DND-41 (cell line): ENCODE measurements around the gene PLD5.
"Not testable (repeated sequence)": the region's sequence is repeated elsewhere in the genome, so short reads cannot be mapped to it uniquely, and the experiment has no call there.

Experiments
- ATAC-seq: fragments of 200-7000 bp; cut with Tn5 transposase; 3 replicates; pipeline ENCODE4 v1.9.1; 2021; ENCODE audit warnings: low read depth; ENCODE audit not compliant: insufficient read depth
- DNase-seq: peaks from one replicate; pipeline ENCODE4 v3.0.0-alpha.2; 2020
- H2AFZ ChIP-seq: 2 replicates; pipeline ENCODE4 v1.6.0; 2012; ENCODE audit warnings: low read depth, low read length
- H3K27ac ChIP-seq: 2 replicates; pipeline ENCODE4 v1.5.1; 2012; ENCODE audit warnings: low read length, inconsistent platforms
- H3K27me3 ChIP-seq: fragments of 200-600 bp; sonication (generic); 2 replicates; pipeline ENCODE4 v1.6.0; 2012; ENCODE audit warnings: low read length, mild to moderate bottlenecking, inconsistent platforms; ENCODE audit not compliant: insufficient read depth, poor library complexity
- H3K36me3 ChIP-seq: 2 replicates; pipeline ENCODE4 v1.5.1; 2012; ENCODE audit warnings: low read length, inconsistent platforms; ENCODE audit not compliant: insufficient read depth
- H3K4me1 ChIP-seq: 2 replicates; pipeline ENCODE4 v1.5.1; 2012; ENCODE audit warnings: mild to moderate bottlenecking, low read length; ENCODE audit not compliant: insufficient read depth
- H3K4me2 ChIP-seq: 2 replicates; pipeline ENCODE4 v1.6.0; 2012; ENCODE audit warnings: mild to moderate bottlenecking, moderate library complexity, low read length, inconsistent platforms; ENCODE audit not compliant: insufficient read depth
- H3K4me3 ChIP-seq, 2 experiments: fragments of 200-600 bp in 1 of 2; shearing (Covaris generic) in 1 of 2; 2 replicates each; pipeline ENCODE4 v1.5.1; 2012 to 2016; ENCODE audit warnings: inconsistent platforms in 2 of 2, low read length in 2 of 2, mild to moderate bottlenecking in 2 of 2, low read depth in 1 of 2, moderate library complexity in 1 of 2
- H3K79me2 ChIP-seq: 2 replicates; pipeline ENCODE4 v1.6.0; 2012; ENCODE audit warnings: low read length, inconsistent platforms; ENCODE audit not compliant: insufficient read depth
- H3K9ac ChIP-seq: 2 replicates; pipeline ENCODE4 v1.6.0; 2012; ENCODE audit warnings: low read depth, mild to moderate bottlenecking, inconsistent platforms, low read length, moderate library complexity
- H3K9me3 ChIP-seq: 2 replicates; pipeline ENCODE4 v1.5.1; 2012; ENCODE audit warnings: low read length, moderate library complexity, mild to moderate bottlenecking, inconsistent platforms; ENCODE audit not compliant: insufficient read depth, severe bottlenecking
- H4K20me1 ChIP-seq: 2 replicates; pipeline ENCODE4 v1.6.0; 2012; ENCODE audit warnings: low read length; ENCODE audit not compliant: insufficient read depth
- CTCF ChIP-seq: IDR thresholded peaks from 2 replicates; pipeline ENCODE4 v1.5.1; 2012; ENCODE audit warnings: borderline replicate concordance, low read length, moderate library complexity, mild to moderate bottlenecking; ENCODE audit not compliant: poor library complexity, severe bottlenecking; ENCODE audit errors: extremely low read depth
- EZH2 ChIP-seq: IDR thresholded peaks from 3 replicates; pipeline ENCODE4 v1.6.1; 2012; ENCODE audit warnings: borderline replicate concordance, low read depth, mild to moderate bottlenecking, moderate library complexity, low read length, inconsistent platforms; ENCODE audit not compliant: severe bottlenecking

Gene PLD5

GRCh38 chr1:242100921-242101320 lies 423.6 kb downstream of the PLD5 start:
- no peak overlapping the region for H3K4me3 ChIP-seq

GRCh38 chr1:242097283-242097682 lies 427.2 kb downstream of the PLD5 start:
- not testable (repeated sequence) for H3K9ac ChIP-seq, H3K27ac ChIP-seq, H3K9me3 ChIP-seq, H3K4me1 ChIP-seq, DNase-seq, H4K20me1 ChIP-seq, H3K79me2 ChIP-seq, ATAC-seq, H3K27me3 ChIP-seq, H3K4me3 ChIP-seq, H3K36me3 ChIP-seq, H2AFZ ChIP-seq, H3K4me2 ChIP-seq

More at GRCh38 chr1:242100921-242101320, 423.6 kb downstream of the PLD5 start:
- no peak for ATAC-seq
- no peaks in the 10 kb centered on the region for H3K4me1 ChIP-seq
- H3K27ac ChIP-seq: no peak overlapping the region
- no peaks in the 10 kb centered on the region for H3K27me3 ChIP-seq
- H2AFZ ChIP-seq: no peak overlapping the region
- H3K9me3 ChIP-seq: no peaks in the 10 kb centered on the region
- H4K20me1 ChIP-seq: no peaks in the 10 kb centered on the region
- no peak overlapping the region for H3K4me2 ChIP-seq
- H3K36me3 ChIP-seq: no peaks in the 10 kb centered on the region
- DNase-seq: no peak
- TF ChIP-seq EZH2 (no peak), CTCF (no peak)
- H3K79me2 ChIP-seq: no peaks in the 10 kb centered on the region
- H3K9ac ChIP-seq: no peak overlapping the region

GRCh38 chr1:242093116-242093515 lies 431.4 kb downstream of the PLD5 start:
- Histone ChIP-seq H4K20me1 (no peaks in the 10 kb centered on the region), H3K27me3 (no peaks in the 10 kb centered on the region), H3K27ac (no peak overlapping the region), H3K4me3 (no peak overlapping the region), H3K36me3 (no peaks in the 10 kb centered on the region), H3K4me1 (no peaks in the 10 kb centered on the region), H3K4me2 (no peak overlapping the region), H3K9ac (no peak overlapping the region), H3K79me2 (no peaks in the 10 kb centered on the region), H2AFZ (no peak overlapping the region), H3K9me3 (no peaks in the 10 kb centered on the region)
- ATAC-seq: no peak
- TF ChIP-seq EZH2: no peak
- TF ChIP-seq CTCF: no peak
- no peak for DNase-seq

- Histone ChIP-seq H3K9ac (no peak overlapping the region), H4K20me1 (no peaks in the 10 kb centered on the region), H3K27me3 (no peaks in the 10 kb centered on the region), H3K4me2 (no peak overlapping the region), H2AFZ (no peak overlapping the region), H3K9me3 (no peaks in the 10 kb centered on the region), H3K4me3 (no peak overlapping the region), H3K79me2 (no peaks in the 10 kb centered on the region), H3K27ac (no peak overlapping the region), H3K4me1 (no peaks in the 10 kb centered on the region), H3K36me3 (no peaks in the 10 kb centered on the region)
- ATAC-seq: no peak
- no peak for DNase-seq
- TF ChIP-seq CTCF: no peak
- no peak for TF ChIP-seq EZH2
Measured at GRCh38 chr1:242089911-242090310, 434.6 kb downstream of the PLD5 start.
